HEK293T (cell line): ENCODE measurements around the gene CIITA.

Experiments
- CTCF ChIA-PET: fragments of 350-600 bp; formaldehyde crosslinking; extraction: SDS; loops from one replicate; lab custom pipeline; 2021; ENCODE audit warnings: antibody characterized with exemption, inconsistent platforms; lab: Yijun Ruan, JAX
- POLR2A ChIA-PET: fragments of 350-600 bp; formaldehyde crosslinking; extraction: SDS; loops from one replicate; lab custom pipeline; 2020; ENCODE audit warnings: antibody characterized with exemption, inconsistent platforms; lab: Yijun Ruan, JAX
- DNase-seq: peaks from one replicate; pipeline ENCODE4 v3.0.0; 2012; ENCODE audit warnings: mixed read lengths; ENCODE audit errors: extremely low spot score
- ARNT ChIP-seq: fragments of 450-650 bp; IDR thresholded peaks from 2 replicates; pipeline ENCODE4 v1.6.1; 2017; ENCODE audit warnings: mild to moderate bottlenecking
- BHLHE40 ChIP-seq: fragments of 450-650 bp; IDR thresholded peaks from 2 replicates; pipeline ENCODE4 v1.6.1; 2016; ENCODE audit warnings: mild to moderate bottlenecking, moderate library complexity, borderline replicate concordance
- CTBP1 ChIP-seq: fragments of 450-650 bp; IDR thresholded peaks from 2 replicates; pipeline ENCODE4 v1.6.1; 2016; ENCODE audit warnings: borderline replicate concordance
- ELF4 ChIP-seq: fragments of 450-650 bp; IDR thresholded peaks from 2 replicates; pipeline ENCODE4 v1.6.1; 2017; ENCODE audit warnings: antibody characterized with exemption
- FOXA1 ChIP-seq: fragments of 450-650 bp; IDR thresholded peaks from 2 replicates; pipeline ENCODE4 v1.6.1; 2016; ENCODE audit warnings: mild to moderate bottlenecking
- FOXK2 ChIP-seq: fragments of 450-650 bp; IDR thresholded peaks from 2 replicates; pipeline ENCODE4 v1.6.1; 2016; ENCODE audit warnings: mild to moderate bottlenecking
- FOXM1 ChIP-seq: fragments of 450-650 bp; IDR thresholded peaks from 2 replicates; pipeline ENCODE4 v1.6.1; 2017; ENCODE audit warnings: mild to moderate bottlenecking, borderline replicate concordance
- HDGF ChIP-seq: fragments of 450-650 bp; IDR thresholded peaks from 2 replicates; pipeline ENCODE4 v1.6.1; 2017; ENCODE audit warnings: antibody characterized with exemption, borderline replicate concordance
- L3MBTL2 ChIP-seq: fragments of 450-650 bp; conservative IDR thresholded peaks from 2 replicates; pipeline ENCODE4 v1.6.1; 2016; ENCODE audit warnings: mild to moderate bottlenecking
- LEF1 ChIP-seq: fragments of 450-650 bp; IDR thresholded peaks from 2 replicates; pipeline ENCODE4 v1.6.1; 2017; ENCODE audit warnings: mild to moderate bottlenecking, borderline replicate concordance
- NFRKB ChIP-seq: fragments of 450-650 bp; IDR thresholded peaks from 2 replicates; pipeline ENCODE4 v1.6.1; 2016; ENCODE audit warnings: mild to moderate bottlenecking, moderate library complexity
- SP1 ChIP-seq: fragments of 450-650 bp; IDR thresholded peaks from 2 replicates; pipeline ENCODE4 v1.6.1; 2017
- SUZ12 ChIP-seq: fragments of 450-650 bp; IDR thresholded peaks from 2 replicates; pipeline ENCODE4 v1.6.1; 2016; ENCODE audit warnings: mild to moderate bottlenecking
- TARDBP ChIP-seq: fragments of 450-650 bp; IDR thresholded peaks from 2 replicates; pipeline ENCODE4 v1.6.1; 2016
- ZNF384 ChIP-seq: fragments of 450-650 bp; IDR thresholded peaks from 2 replicates; pipeline ENCODE4 v1.6.1; 2016
- TF ChIP-seq, protein P1 (sequence below): fragments of 450-650 bp; IDR thresholded peaks from 2 replicates; pipeline ENCODE4 v1.6.1; 2016

The CIITA gene

DNA sequence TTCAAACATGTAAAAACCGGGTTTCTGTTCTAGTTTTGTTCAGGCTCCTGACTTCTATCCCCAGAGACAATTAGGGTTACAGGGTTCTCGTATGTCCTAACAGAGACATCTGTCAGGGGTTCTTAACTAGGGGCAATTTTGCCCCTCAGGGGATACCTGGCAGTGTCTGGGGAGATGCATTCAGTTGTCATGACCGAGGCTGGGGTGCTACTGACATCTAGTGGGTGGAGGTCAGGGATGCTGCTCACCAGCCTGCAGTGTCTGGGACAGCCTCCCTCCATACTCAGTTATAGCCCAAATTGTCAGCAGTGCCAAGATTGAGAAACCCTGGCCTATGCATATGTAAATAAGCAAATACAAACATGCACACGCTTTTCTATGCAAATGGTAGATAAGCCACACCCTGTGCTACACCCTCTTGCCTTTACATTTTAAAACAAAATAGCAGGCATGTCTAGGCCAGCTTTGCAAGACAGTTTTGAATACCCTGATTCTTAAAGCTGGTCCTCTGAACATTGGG, 104.8 kb downstream of the CIITA start:
- ChIA-PET POLR2A (no interaction called here), CTCF (interaction anchor here (0.7 kb wide), 1 partner anchor 127 kb away, joined by 3 read pairs; no protein-coding TSS in a partner anchor)
- TF ChIP-seq NFRKB = no peak
- TF ChIP-seq ZNF384 = no peak
- TF ChIP-seq BHLHE40 = no peak
- no peak for TF ChIP-seq ELF4
- TF ChIP-seq ARNT = no peak
- no peak for TF ChIP-seq CTBP1
- TF ChIP-seq TARDBP = no peak
- no peak for TF ChIP-seq SUZ12
- no peak for TF ChIP-seq FOXM1
- TF ChIP-seq SP1 = no peak
- TF ChIP-seq, protein P1, sequence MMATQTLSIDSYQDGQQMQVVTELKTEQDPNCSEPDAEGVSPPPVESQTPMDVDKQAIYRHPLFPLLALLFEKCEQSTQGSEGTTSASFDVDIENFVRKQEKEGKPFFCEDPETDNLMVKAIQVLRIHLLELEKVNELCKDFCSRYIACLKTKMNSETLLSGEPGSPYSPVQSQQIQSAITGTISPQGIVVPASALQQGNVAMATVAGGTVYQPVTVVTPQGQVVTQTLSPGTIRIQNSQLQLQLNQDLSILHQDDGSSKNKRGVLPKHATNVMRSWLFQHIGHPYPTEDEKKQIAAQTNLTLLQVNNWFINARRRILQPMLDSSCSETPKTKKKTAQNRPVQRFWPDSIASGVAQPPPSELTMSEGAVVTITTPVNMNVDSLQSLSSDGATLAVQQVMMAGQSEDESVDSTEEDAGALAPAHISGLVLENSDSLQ = no peak
- TF ChIP-seq LEF1 = no peak
- TF ChIP-seq FOXK2 = no peak
- TF ChIP-seq FOXA1 = no peak
- DNase-seq = peak; percentile 32

DNA sequence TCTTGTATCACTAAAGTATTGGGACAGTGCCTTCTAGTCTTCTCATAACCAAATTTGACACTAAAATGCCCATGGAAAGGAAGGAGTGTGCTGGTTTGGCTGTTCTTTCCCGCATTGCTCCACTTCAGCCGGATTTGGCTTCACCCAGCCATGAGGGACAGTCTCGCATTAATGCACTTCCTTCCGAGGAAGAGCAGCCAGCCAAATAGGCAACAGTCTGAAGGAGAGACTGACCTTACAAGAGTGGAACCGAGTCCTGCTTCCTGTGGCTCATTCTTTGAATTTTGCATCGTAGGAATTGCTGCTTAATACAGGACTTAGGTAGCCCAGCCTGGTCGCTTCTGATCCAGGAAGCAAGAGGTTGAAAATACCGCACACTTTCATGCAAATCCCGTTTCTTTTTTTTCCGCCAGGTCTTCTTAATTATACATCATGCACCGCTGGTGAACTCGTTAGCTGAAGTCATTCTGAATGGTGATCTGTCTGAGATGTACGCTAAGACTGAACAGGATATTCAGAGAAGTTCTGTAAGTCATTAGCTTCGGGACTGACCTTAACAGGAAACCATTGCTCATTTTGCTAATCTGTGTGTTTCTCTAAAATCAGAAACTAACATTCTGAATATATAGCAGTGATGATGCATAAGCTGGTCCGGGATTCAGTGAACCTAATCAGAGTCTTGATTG, 105.6 kb downstream of the CIITA start:
- no peak for DNase-seq
- TF ChIP-seq CTBP1 = no peak
- no peak for TF ChIP-seq HDGF
- TF ChIP-seq FOXK2 = no peak
- no peak for TF ChIP-seq BHLHE40
- TF ChIP-seq SUZ12 = no peak
- no peak for TF ChIP-seq ELF4
- TF ChIP-seq FOXA1 = no peak
- no peak for TF ChIP-seq FOXM1
- TF ChIP-seq ARNT = no peak
- TF ChIP-seq NFRKB = no peak
- POLR2A ChIA-PET = no interaction called here
- CTCF ChIA-PET = interaction anchor here (0.7 kb wide), 1 partner anchor 126 kb away, joined by 3 read pairs; no protein-coding TSS in a partner anchor

DNA sequence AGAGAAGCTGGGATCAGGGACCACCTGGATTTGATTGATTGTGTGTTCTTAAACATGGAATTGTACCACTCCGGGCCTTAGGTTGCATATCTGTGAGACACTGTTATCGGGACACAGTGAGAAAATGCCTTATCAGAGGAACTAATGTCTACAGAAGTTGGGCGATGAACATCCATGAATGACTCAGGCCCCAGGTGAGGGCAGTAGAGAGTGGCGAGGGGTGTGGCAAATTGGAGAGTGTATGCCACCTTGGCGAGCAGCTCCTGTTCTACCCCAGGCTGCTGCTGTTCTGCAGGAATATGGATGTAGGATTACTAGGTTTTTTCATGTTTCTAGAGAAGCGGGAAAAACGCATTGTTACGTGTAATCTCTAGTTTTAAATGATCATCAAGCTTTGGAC, 106.2 kb downstream of the CIITA start:
- no peak for DNase-seq
- POLR2A ChIA-PET = interaction anchor here (1.0 kb wide), 1 partner anchor 273 kb away, joined by 3 read pairs; the partner anchor contains the start of gene SOCS1
- no peak for TF ChIP-seq TARDBP
- TF ChIP-seq FOXM1 = no peak
- no peak for TF ChIP-seq ELF4
- TF ChIP-seq FOXA1 = no peak
- TF ChIP-seq, protein P1 = no peak
- TF ChIP-seq CTBP1 = no peak
- no peak for TF ChIP-seq HDGF
- no peak for TF ChIP-seq SUZ12
- TF ChIP-seq LEF1 = no peak
- TF ChIP-seq BHLHE40 = no peak
- TF ChIP-seq ZNF384 = no peak
- no peak for TF ChIP-seq SP1
- CTCF ChIA-PET = interaction anchor here (0.6 to 1.1 kb wide), 4 partner anchors 12 to 404 kb away, joined by 3 to 4 read pairs (median 4); partner anchors contain the start of gene SOCS1

DNA sequence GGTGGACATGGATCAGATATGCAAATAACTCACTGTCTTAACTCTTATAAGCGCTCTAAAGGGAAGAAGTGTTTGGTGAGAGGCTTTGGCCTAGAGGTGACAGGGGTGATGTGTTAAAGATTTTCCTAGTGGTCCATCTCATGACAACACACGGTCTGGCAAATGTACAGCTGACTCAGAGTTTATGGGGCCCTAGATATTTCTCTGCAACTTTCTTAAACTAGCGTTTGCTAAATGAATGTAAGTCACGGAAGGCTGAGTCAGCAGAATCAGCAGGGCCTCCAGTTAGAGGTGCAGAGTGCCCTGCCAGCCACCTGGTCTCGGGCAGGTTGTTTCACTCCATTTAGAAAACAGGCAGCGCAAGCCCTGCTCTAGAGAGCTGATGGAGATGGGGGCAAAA, 107.5 kb downstream of the CIITA start:
- ChIA-PET POLR2A (interaction anchor here (0.9 kb wide), 1 partner anchor 42 kb away, joined by 3 read pairs; the partner anchor contains the start of gene DEXI), CTCF (interaction anchor here (1.1 kb wide), 1 partner anchor 271 kb away, joined by 4 read pairs; the partner anchor contains the start of gene SOCS1)
- no peak for TF ChIP-seq CTBP1
- TF ChIP-seq NFRKB = no peak
- TF ChIP-seq ARNT = no peak
- no peak for TF ChIP-seq HDGF
- TF ChIP-seq SP1 = no peak
- TF ChIP-seq FOXA1 = no peak
- TF ChIP-seq SUZ12 = no peak
- no peak for TF ChIP-seq FOXM1
- no peak for TF ChIP-seq BHLHE40
- TF ChIP-seq, protein P1 = no peak
- TF ChIP-seq ELF4 = no peak
- TF ChIP-seq L3MBTL2 = no peak
- no peak for DNase-seq
